ENCODE measurements around the gene NDUFA8.

Gene NDUFA8

DNA sequence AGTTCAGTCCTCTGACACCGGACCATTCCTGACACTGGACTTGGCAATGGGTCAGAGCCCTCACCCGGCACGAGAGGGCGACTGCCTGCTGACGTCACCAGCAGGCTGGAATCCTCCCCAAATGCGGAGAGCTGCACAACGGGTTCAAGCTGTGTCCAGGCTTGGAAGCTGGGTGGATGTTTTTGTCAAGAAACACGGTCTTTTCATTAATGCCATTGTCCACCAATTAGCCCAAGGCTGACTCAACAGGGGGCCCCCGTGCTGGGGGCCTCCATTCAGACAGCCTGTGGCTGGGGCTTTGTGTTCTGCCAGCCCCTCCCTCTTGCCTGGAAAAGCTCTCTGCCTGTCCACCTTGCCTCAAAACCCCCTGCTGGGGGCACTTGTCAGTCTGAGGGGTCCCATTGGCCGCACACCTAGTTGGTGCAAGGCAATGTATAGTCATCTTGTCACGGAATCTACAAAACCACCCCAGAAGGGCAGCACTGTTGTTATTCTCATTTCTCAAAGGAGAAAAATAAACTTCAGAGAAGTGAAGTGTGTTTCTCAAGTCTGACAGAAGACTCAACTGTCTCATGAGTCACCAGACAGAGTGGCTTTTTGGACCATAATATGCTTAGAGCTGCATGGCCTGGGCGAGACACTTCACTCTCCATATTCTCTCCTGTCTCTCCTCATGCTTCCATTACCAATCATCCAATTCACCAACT, 24.6 kb downstream of the NDUFA8 start:
- DNase-seq = no peak

DNA sequence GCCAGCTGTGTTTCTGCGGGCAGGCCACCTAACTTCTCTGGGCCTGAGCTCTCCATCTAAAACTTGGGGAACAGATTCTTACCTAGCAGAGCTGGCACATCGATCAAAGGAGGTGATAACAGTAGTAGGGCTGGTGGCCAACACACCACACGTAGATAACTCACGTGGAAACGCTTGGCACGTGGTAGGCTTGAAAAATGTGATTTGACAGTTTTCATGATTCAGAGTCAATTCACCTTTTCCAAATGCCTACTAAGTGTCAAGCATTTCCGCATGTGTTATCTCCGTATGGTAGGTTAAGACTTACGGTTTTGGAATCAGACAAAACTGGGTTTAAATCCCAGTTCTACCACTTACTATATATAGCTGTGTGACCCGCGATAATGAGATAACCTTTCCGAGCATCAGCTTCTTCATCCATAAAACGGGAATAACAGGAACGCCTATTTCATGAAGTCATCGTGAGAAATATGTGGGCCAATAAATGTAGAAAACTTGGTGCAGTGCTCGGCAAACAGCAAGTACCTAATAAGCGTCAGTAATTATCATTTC, 25.5 kb downstream of the NDUFA8 start:
- DNase-seq = no peak

GRCh38 chr9:122133263-122133983, 26.2 kb downstream of the NDUFA8 start:
- no peak for DNase-seq

GRCh38 chr9:122132539-122132938, 27.0 kb downstream of the NDUFA8 start:
- no peak for DNase-seq

DNA sequence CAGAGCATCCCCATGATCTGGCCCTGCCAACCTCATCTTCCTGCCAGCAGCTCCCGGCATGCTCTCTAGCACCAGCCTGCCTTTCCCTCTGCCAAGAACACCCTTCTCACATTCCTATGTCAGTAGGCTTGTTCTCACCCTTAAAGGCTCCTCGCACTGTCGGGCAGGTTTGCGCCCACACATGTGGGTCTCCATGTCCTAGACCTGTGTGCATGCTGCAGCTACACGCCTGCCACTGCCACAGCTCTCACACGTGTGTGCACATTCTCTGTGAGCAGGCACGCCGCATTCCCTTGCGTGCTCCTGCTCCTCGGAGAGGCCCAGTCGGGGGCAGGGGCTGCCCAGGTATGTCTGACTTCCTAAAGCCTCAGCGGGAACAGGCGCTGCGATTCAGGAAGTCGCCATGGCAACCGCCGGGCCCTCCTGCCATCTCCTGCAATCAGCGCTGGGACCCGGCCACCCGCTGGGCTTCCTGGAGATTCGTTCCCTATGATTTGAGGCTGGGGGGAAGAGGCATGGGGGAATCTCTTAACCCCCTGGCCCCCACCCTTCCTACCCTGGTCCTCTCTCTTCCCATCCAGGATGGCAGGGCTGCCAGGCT, 28.1 kb downstream of the NDUFA8 start:
- no peak for DNase-seq

DNA sequence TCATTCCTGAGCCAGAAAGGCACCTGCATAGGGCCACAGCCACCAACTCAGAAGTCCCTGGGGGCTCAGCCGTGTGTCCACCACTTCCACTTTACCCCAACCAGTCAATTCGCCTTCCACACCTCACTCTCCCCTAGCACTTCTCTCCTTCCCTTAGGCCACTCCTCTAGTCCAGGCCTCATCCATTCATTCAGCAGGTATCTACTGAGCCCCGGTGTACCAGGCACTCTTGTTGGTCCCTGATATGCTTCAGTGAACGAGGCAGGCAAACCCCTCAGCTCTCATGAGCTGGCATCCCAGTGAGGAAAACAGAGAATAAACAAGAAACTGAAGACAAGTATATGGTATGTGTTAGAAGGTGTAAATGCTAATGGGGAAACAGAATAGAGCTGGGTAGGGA, 28.7 kb downstream of the NDUFA8 start:
- no peak for DNase-seq

DNA sequence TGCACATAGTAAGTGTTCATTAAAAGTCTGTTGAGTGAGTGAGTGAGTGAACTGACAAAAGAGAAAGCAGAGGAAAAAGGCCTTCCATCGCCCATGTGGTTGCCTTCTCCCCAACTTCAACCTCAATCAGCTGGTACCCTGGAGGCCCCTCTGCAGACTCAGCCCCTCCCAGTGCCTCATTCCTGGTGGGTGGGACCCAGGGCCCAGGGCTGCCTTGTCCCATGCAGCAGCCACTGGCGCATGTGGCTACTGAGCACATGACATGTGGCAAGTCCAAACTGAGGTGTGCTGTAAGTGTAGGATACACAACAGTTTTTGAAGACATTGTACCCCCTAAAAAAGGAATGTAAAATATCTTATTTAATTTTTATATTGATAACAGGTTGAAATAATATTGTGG, 29.6 kb downstream of the NDUFA8 start:
- no peak for DNase-seq

DNA sequence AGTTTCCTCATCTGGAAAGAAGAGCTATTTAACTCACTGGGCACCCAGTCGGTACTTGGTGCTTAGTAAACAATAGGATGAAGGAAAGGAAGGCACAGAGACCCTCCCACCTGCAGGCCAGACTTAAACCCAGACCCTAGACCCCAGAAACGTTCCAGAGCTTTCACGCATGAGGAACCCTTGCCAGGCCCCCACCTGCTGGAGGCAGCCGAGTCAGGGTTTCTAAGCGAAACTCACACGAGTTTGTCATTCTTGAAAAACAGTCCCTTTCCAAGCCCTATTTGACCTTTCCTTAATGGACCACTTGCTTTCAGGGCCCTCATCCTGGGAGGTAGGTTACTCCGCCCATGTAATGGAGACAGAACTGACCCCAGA, 30.6 kb downstream of the NDUFA8 start:
- no peak for DNase-seq

- DNase-seq = no peak
Measured at GRCh38 chr9:122128007-122128968, 31.3 kb downstream of the NDUFA8 start.

DNA sequence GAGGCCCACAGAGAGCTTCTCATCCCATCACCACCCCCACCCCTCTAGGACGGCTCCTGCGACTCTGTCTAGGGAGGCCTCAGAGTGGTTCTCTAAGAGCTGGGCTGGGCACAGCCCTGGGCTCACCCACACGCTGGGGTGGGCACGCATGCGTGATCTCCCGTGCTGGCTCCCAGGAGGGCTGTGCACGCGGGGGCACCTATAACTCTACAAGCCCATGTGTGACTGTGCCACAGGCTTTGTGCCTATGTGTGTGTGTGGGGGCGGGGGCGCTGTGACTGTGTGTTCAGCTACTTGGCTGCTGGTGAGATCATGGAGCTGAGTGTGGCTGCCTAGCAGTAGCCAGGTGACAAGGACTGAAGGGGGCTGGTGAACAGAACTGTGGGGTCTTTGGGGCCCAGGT, 32.2 kb downstream of the NDUFA8 start:
- DNase-seq = no peak

- no peak for DNase-seq
Measured at GRCh38 chr9:122126331-122127261, 33.0 kb downstream of the NDUFA8 start.

DNA sequence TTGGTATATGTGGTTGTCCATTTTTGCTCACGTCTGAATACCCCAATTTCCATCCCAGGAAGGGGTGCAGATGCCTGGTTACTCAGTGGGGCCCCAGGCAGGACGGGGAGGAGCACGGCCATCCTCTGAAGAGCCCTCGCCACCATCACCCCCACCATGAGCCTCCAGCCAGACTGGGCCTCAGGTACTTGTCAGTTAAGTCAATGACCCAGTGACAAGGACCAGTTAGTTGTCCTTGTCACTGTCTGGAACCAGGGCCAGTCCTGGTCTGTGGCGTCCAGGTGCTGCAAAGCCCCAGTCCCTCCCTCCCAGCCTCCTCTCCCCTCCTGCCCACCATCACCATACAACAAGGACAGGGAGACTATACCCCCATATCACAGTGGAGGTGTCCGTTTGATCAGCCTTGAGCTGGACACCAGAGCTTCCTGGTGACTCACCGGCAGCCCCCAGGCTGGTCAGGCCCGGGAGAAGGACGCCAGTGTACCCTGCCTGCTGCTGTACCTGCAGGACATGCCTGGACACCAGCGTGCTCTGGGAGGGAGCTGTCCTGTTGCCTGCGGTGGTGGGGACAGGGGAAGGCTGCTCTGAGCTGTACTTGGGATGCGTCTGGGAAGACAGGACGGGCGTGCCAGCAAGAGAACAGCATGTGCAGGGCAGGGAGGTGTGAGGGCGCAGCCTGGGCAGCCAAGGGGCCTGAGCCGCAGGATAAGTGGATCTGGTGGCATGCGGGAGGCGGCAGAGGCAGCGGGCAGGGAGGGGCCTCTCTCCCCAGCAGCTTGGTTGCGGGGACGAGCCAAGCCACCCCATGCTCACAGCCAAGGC, 33.9 kb downstream of the NDUFA8 start:
- no peak for DNase-seq

DNA sequence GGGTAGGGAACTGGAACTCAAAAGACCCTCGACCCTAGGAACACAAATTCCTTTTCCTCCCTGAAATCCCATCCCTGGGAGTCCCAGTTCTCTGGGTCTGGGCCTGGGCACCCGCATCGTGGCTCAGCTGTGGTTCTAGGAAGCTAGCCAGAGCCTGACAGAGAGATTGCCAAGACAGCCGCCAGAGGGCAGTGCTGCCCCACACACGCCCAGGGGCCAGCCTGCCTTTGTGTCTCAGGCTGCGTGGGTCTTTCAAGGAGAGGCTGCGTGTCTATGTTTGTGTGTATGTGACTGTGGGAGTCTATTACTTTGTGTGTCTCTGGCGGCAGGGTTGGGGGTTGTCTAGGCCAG, 34.4 kb downstream of the NDUFA8 start:
- DNase-seq = peak; percentile 74

- no peak for DNase-seq
Measured at GRCh38 chr9:122124528-122124927, 35.1 kb downstream of the NDUFA8 start.

DNA sequence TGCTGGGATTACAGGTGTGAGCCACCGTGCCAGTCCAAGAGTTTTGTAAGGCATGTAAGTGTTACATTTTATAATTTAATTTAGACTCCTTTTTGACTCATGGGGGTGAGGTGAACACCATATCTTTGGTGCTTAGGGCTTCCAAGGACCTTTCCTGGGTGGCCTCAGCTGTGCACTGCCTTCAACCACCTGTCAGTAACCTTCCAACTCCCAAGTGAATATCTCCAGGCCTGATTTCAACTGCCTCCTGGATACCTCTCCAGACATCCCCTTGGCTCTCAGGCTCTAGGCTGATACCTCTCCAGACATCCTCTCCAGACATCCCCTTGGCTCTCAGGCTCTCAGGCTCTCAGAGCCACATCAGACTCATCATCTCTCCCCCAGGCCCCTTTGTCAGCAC, 35.5 kb downstream of the NDUFA8 start:
- no peak for DNase-seq

DNA sequence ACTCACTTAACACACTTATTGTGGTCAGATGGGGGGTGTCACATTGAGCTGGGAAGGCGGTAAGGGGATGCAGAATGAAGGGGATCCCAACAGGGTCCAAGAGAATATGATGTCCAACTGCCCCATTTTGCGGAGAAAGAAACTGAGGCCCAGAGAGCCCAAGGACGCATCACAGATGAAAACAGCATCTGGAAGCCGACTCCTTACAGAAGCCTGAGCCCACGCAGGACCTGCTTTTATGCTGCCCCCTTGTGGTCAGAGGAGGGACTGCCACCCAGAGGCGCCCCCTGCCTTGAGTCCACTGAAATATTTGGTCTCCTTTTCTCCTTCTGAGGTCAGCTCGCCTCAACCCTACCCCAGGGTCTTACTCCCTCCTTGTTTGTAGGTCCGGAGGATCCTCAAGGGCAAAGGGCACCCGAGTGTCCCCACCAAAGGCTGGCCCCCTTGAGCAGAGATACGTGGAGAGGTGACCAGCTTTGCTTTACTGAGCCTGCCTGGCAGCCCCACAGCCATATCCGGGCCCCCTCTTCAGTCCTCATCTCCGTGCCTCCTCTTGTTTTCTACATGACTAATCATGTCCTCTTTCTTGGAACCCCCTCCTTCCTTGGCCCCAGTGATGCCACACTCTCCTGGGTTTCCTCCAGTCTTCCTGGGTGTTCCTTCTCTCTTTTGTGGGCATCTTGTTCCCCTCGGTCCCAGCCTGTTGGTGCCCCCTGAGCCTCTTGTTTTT, 36.5 kb downstream of the NDUFA8 start:
- DNase-seq = peak; percentile 68

GRCh38 chr9:122122468-122122867, 37.1 kb downstream of the NDUFA8 start:
- DNase-seq = no peak

DNA sequence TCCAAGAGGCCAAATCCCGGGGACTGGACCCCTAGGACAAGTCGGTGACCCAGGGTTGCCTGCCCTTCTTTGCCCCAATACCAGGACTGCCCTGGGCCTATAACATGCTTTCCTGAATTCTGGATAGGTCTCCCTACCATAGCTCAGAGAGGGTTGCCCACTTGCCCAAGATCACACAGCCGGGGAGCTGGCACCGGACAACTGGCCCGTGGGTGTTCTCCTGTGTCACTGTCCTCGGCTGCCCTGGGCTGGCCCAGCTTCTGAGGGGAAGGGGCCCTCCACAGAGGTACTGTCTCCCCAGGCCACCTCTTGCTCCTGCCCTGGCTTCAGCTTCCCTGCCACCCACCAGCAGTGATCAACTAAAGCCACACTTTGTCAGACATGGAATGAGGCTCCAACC, 37.6 kb downstream of the NDUFA8 start:
- DNase-seq = no peak

- no peak for DNase-seq
Measured at GRCh38 chr9:122121391-122121790, 38.2 kb downstream of the NDUFA8 start.
